H1 (cell line): ENCODE data around the gene ELMO1. TPM values are rescaled to one million over a fixed set of nuclear protein-coding genes. Genes with fewer than 3 reads are reported as not detected.

Experiments
- BCL11A ChIP-seq, 2 experiments: IDR thresholded peaks; one replicate each; pipeline ENCODE4 v1.6.1; 2011; ENCODE audit warnings: low read depth in 2 of 2, low read length in 2 of 2, mild to moderate bottlenecking in 2 of 2
- CBX5 ChIP-seq: fragments of 300-800, 300-1000 bp; sonication (generic); IDR thresholded peaks from 2 replicates; pipeline ENCODE4 v1.7.1; 2016; ENCODE audit warnings: antibody characterized with exemption, low read length, low read depth
- FOSL1 ChIP-seq: IDR thresholded peaks from 2 replicates; pipeline ENCODE4 v1.6.1; 2011; ENCODE audit warnings: mild to moderate bottlenecking, low read depth, low read length, moderate library complexity; ENCODE audit not compliant: insufficient read depth
- HDAC6 ChIP-seq: IDR thresholded peaks from one replicate; pipeline ENCODE4 v1.7.1; 2012; ENCODE audit warnings: low read depth, mild to moderate bottlenecking, inconsistent platforms, low read length, moderate library complexity
- JUND ChIP-seq: IDR thresholded peaks from 2 replicates; pipeline ENCODE4 v1.6.1; 2011; ENCODE audit warnings: mild to moderate bottlenecking, improper control_type of control experiment, low read length
- KDM5A ChIP-seq: fragments of 200-600 bp; IDR thresholded peaks from 2 replicates; pipeline ENCODE4 v1.7.1; 2012; ENCODE audit warnings: mild to moderate bottlenecking, low read length, inconsistent platforms, mixed read lengths
- MAFK ChIP-seq: IDR thresholded peaks from 2 replicates; pipeline ENCODE4 v1.6.1; 2012; ENCODE audit warnings: low read depth, mild to moderate bottlenecking, improper control_type of control experiment, low read length
- RFX5 ChIP-seq: IDR thresholded peaks from 2 replicates; pipeline ENCODE4 v1.6.1; 2011; ENCODE audit warnings: low read depth, low read length, improper control_type of control experiment, borderline replicate concordance
- SP1 ChIP-seq: IDR thresholded peaks from 2 replicates; pipeline ENCODE4 v1.6.1; 2011; ENCODE audit warnings: low read depth, low read length
- SP4 ChIP-seq: IDR thresholded peaks from 2 replicates; pipeline ENCODE4 v1.6.1; 2012; ENCODE audit warnings: low read length, inconsistent platforms
- SRF ChIP-seq: IDR thresholded peaks from 2 replicates; pipeline ENCODE4 v1.6.1; 2011; ENCODE audit warnings: mild to moderate bottlenecking, low read depth, low read length, moderate library complexity
- polyA plus RNA-seq, 7 experiments: library from polyadenylated mRNA; depleted of rRNA in 3 of 7; stranded (reverse) in 5 of 7; unstranded in 2 of 7; fragments of >200 nt in 5 of 7; fragments of 200-250 nt in 2 of 7; gene quantifications; 1 replicate in 5 of 7; 2 replicates in 1 of 7; 4 replicates in 1 of 7; pipeline versions ENCODE4 v1.2.1 to v1.2.3, GENCODE V29; 2011 to 2013; ENCODE audit warnings: missing spikeins in 2 of 7, mixed read lengths in 2 of 7
- total RNA-seq: library from RNA; stranded (reverse); fragmentation: NEBNext Ultra II Directional; extraction: Animal tissue kit (Norgen Biotek cat#: 25700); gene quantifications from 2 replicates; pipeline ENCODE4 v1.2.1, GENCODE V29; 2021

ELMO1 gene
- total and polyA plus RNA-seq, 2 of the 8 experiments (the other 6 are each of a cell fraction or from before 2014, with no cell fraction given) = 18.4 to 21.0 TPM

- TF ChIP-seq HDAC6 = no peak
- no peak for TF ChIP-seq BCL11A (IDR thresholded peaks at IDR 0.05; ENCODE audit: low read depth in 2 of 2, low read length in 2 of 2)
- no peak for TF ChIP-seq SP4
- no peak for TF ChIP-seq KDM5A
- no peak for TF ChIP-seq RFX5
- TF ChIP-seq CBX5 = no peak
- TF ChIP-seq MAFK = no peak
- TF ChIP-seq SRF = no peak
- no peak for TF ChIP-seq FOSL1
- TF ChIP-seq JUND = no peak
- TF ChIP-seq SP1 = no peak
- TF ChIP-seq, all 59 proteins: peak for 0
Observed at GRCh38 chr7:37379546-37380277, 69.0 kb downstream of the ELMO1 start (continued).
